Measurements from ENCODE around the gene PAPSS1.

DNA sequence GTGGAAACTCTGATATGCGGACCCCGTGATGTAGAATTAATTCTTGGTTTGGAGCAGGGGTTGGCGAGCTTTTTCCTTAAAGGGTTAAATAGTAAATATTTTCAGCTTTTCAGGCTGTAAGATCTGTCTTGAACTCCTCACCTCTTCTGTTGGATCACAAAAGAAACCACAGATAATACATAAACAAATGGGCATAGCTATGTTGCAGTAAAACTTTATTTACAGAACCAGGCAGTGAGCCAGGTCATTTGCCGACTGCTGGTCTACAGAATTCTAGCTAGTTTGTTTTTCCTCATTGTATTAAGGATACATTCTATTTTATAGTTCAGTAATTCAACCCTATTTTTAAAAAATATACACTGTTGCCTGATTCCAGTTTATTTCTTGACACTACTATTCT lies 116.6 kb downstream of the PAPSS1 start:
- TF ChIP-seq EZH2 (IDR thresholded peaks at IDR 0.05) (no peak), EZH2phosphoT487 (IDR thresholded peaks at IDR 0.05) (no peak)
- TF ChIP-seq, protein P1, sequence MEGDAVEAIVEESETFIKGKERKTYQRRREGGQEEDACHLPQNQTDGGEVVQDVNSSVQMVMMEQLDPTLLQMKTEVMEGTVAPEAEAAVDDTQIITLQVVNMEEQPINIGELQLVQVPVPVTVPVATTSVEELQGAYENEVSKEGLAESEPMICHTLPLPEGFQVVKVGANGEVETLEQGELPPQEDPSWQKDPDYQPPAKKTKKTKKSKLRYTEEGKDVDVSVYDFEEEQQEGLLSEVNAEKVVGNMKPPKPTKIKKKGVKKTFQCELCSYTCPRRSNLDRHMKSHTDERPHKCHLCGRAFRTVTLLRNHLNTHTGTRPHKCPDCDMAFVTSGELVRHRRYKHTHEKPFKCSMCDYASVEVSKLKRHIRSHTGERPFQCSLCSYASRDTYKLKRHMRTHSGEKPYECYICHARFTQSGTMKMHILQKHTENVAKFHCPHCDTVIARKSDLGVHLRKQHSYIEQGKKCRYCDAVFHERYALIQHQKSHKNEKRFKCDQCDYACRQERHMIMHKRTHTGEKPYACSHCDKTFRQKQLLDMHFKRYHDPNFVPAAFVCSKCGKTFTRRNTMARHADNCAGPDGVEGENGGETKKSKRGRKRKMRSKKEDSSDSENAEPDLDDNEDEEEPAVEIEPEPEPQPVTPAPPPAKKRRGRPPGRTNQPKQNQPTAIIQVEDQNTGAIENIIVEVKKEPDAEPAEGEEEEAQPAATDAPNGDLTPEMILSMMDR (IDR thresholded peaks at IDR 0.05), result no peak

Data from neural progenitor cell (in vitro differentiated cells).